Measurements from ENCODE around the gene ARHGEF3. TPM values are rescaled to one million over a fixed set of nuclear protein-coding genes. Genes with fewer than 3 reads are reported as not detected.

Gene ARHGEF3
- total RNA-seq, 2 experiments from 2014 or later = 81.2 to 88.2 TPM

- H3K4me3 Mint-ChIP-seq = no peak overlapping the region
- no peaks in the 10 kb centered on the region for H3K27me3 Mint-ChIP-seq
- no peak overlapping the region for H3K27ac Mint-ChIP-seq
- no peak for DNase-seq
- peaks cover 44% of the 10 kb centered on the region for H3K4me1 Mint-ChIP-seq
- H3K9me3 Mint-ChIP-seq = no peaks in the 10 kb centered on the region
- no peaks in the 10 kb centered on the region for H3K36me3 Mint-ChIP-seq
Measured at GRCh38 chr3:56811546-56812202, 9.9 kb upstream of the ARHGEF3 start.

- Mint-ChIP-seq H3K36me3 (no peaks in the 10 kb centered on the region), H3K4me1 (peaks cover 43% of the 10 kb centered on the region), H3K27me3 (no peaks in the 10 kb centered on the region), H3K27ac (no peak overlapping the region), H3K4me3 (no peak overlapping the region), H3K9me3 (no peaks in the 10 kb centered on the region)
- DNase-seq = no peak
Measured at GRCh38 chr3:56810577-56811545, 9.1 kb upstream of the ARHGEF3 start.

DNA sequence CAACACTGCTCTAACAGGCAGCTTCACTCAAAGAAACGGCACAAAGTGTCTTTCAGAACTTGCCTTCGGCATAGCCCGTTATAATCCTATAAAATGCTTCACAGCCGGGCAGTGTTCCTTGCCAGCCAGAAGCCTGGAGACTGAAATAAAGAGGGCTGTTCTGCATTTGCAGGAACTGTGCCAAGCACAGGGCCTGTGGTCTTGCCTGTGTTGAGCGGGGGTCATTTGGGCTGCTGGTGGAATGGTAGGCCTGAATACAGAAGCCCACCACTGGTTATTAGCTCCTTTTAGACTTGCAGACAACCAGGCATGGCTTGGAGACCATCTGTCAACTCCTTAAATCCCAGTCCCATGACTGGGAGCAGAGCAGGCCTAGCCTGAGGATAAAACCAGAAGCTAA is 4.7 kb upstream of the ARHGEF3 start:
- no peaks in the 10 kb centered on the region for H3K9me3 Mint-ChIP-seq
- H3K27ac Mint-ChIP-seq = no peak overlapping the region
- H3K4me1 Mint-ChIP-seq = peaks cover 16% of the 10 kb centered on the region
- no peaks in the 10 kb centered on the region for H3K27me3 Mint-ChIP-seq
- DNase-seq = no peak
- peaks cover under 1% of the 10 kb centered on the region for H3K36me3 Mint-ChIP-seq
- no peak overlapping the region for H3K4me3 Mint-ChIP-seq

GRCh38 chr3:56802790-56803189 is 1.0 kb upstream of the ARHGEF3 start:
- DNase-seq = no peak
- Mint-ChIP-seq H3K4me3 (no peak overlapping the region), H3K4me1 (peaks cover 27% of the 10 kb centered on the region), H3K36me3 (peaks cover 21% of the 10 kb centered on the region), H3K9me3 (no peaks in the 10 kb centered on the region), H3K27me3 (no peaks in the 10 kb centered on the region), H3K27ac (no peak overlapping the region)

DNA sequence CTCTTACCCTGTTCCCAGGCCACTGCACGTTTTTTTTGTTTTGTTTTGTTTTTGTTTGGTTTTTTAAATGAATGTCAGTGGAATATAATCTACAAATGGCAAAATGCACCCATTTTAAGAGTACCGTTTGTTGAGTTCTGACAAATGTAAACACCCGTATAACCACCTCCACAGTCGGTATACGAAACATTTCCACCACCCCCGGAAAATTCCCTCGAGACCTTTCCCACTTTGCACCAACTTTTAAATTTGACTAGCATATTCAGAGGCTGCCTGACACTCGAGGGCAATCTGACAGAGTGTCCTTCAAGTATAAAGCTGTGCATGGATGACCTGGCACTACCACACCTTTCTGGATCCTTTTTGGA is 613 bp upstream of the ARHGEF3 start:
- H3K36me3 Mint-ChIP-seq = peaks cover 22% of the 10 kb centered on the region
- peak overlapping the region; percentile 78 for H3K4me3 Mint-ChIP-seq
- H3K27ac Mint-ChIP-seq = peak overlapping the region; percentile 70
- no peaks in the 10 kb centered on the region for H3K27me3 Mint-ChIP-seq
- H3K9me3 Mint-ChIP-seq = no peaks in the 10 kb centered on the region
- no peak for DNase-seq
- peaks cover 29% of the 10 kb centered on the region for H3K4me1 Mint-ChIP-seq

- H3K27me3 Mint-ChIP-seq = no peaks in the 10 kb centered on the region
- H3K36me3 Mint-ChIP-seq = peaks cover 33% of the 10 kb centered on the region
- peak overlapping the region; percentile 91 for H3K27ac Mint-ChIP-seq
- no peaks in the 10 kb centered on the region for H3K9me3 Mint-ChIP-seq
- peak overlapping the region; percentile 92 for H3K4me3 Mint-ChIP-seq
- peaks cover 41% of the 10 kb centered on the region for H3K4me1 Mint-ChIP-seq
- peak; percentile 20 for DNase-seq
Measured at GRCh38 chr3:56800832-56801661, 702 bp downstream of the ARHGEF3 start.

GRCh38 chr3:56800130-56800831 is 1.5 kb downstream of the ARHGEF3 start:
- Mint-ChIP-seq H3K9me3 (no peaks in the 10 kb centered on the region), H3K27me3 (no peaks in the 10 kb centered on the region), H3K36me3 (peaks cover 41% of the 10 kb centered on the region), H3K4me1 (peaks cover 49% of the 10 kb centered on the region), H3K4me3 (peak overlapping the region; percentile 92), H3K27ac (peak overlapping the region; percentile 91)
- DNase-seq = peak; percentile 82

GRCh38 chr3:56799251-56799882 is 2.4 kb downstream of the ARHGEF3 start:
- Mint-ChIP-seq H3K27me3 (no peaks in the 10 kb centered on the region), H3K9me3 (no peaks in the 10 kb centered on the region), H3K36me3 (peaks cover 48% of the 10 kb centered on the region), H3K4me3 (peak overlapping the region; percentile 89), H3K27ac (peak overlapping the region; percentile 92), H3K4me1 (peaks cover 54% of the 10 kb centered on the region)
- DNase-seq = peak; percentile 10

- Mint-ChIP-seq H3K36me3 (peaks cover 68% of the 10 kb centered on the region), H3K27me3 (no peaks in the 10 kb centered on the region), H3K4me3 (peak overlapping the region; percentile 62), H3K4me1 (peaks cover 58% of the 10 kb centered on the region), H3K9me3 (peaks cover 4% of the 10 kb centered on the region), H3K27ac (peak overlapping the region; percentile 90)
- no peak for DNase-seq
Measured at GRCh38 chr3:56796996-56797395, 4.8 kb downstream of the ARHGEF3 start.

DNA sequence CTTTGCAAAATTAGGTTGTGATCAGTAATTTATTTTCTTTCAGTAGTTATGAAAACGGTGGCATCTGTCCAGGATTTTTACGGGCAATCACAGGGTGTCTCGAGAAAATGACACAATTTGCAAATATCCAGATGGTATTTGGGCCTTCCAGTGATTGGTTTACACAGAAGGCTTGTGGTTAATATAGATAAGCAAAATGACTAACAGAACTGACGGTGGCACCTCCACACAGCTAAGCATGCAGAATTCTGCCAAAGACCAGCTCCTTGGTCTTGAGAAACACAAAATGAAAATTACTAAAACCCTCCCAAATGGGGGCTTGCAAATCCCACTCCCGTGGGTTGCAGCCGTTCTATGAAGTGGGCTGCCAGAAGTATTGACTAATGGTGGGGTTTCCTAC is 5.5 kb downstream of the ARHGEF3 start:
- H3K4me1 Mint-ChIP-seq = peaks cover 66% of the 10 kb centered on the region
- no peak for DNase-seq
- H3K27me3 Mint-ChIP-seq = no peaks in the 10 kb centered on the region
- H3K27ac Mint-ChIP-seq = peak overlapping the region; percentile 90
- peaks cover 71% of the 10 kb centered on the region for H3K36me3 Mint-ChIP-seq
- peaks cover 4% of the 10 kb centered on the region for H3K9me3 Mint-ChIP-seq
- peak overlapping the region; percentile 54 for H3K4me3 Mint-ChIP-seq

- Mint-ChIP-seq H3K4me3 (peak overlapping the region; percentile 54), H3K9me3 (peaks cover 4% of the 10 kb centered on the region), H3K36me3 (peaks cover 71% of the 10 kb centered on the region), H3K27ac (peak overlapping the region; percentile 90), H3K4me1 (peaks cover 70% of the 10 kb centered on the region), H3K27me3 (no peaks in the 10 kb centered on the region)
- DNase-seq = no peak
Measured at GRCh38 chr3:56795829-56796185, 5.9 kb downstream of the ARHGEF3 start.

DNA sequence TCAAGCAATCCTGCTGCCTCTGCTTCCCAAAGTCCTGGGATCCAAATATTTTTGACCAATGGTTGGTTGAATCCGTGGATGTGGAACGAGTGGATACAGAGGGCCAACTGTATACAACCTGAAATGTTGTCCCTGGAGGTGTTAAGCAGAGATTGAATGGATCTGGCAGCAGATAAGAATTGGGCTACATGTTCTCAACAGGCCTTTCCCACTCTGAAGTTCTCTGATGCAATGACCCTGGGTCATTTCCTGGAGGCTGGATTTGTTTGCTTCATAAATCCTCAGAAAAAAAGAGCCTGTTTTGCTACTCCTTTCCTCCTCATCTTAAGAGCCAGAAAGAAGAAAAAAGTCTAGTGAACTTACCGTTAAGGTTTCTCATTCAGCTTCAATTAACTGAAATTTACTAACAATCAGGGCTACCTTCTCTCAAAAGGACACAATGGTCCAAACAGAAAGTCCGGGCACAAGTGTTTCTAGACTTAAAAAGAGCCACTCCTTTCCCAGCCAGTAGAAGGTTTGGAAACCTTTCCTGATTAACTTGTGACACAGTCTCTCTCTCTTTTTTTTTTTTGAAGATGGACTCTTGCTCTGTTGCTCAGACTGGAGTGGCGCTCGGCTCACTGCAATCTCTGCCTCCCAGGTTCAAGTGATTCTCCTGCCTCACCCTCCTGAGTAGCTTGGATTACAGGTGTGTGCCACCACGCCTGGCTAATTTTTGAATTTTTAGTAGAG is 6.5 kb downstream of the ARHGEF3 start:
- no peak for DNase-seq
- Mint-ChIP-seq H3K36me3 (peaks cover 70% of the 10 kb centered on the region), H3K4me1 (peaks cover 74% of the 10 kb centered on the region), H3K27ac (peak overlapping the region; percentile 90), H3K4me3 (peak overlapping the region; percentile 54), H3K9me3 (peaks cover 4% of the 10 kb centered on the region), H3K27me3 (no peaks in the 10 kb centered on the region)

- Mint-ChIP-seq H3K9me3 (peaks cover 4% of the 10 kb centered on the region), H3K4me3 (no peak overlapping the region), H3K27ac (peak overlapping the region; percentile 96), H3K27me3 (no peaks in the 10 kb centered on the region), H3K36me3 (peaks cover 69% of the 10 kb centered on the region), H3K4me1 (peaks cover 83% of the 10 kb centered on the region)
- DNase-seq = no peak
Measured at GRCh38 chr3:56792193-56792592, 9.6 kb downstream of the ARHGEF3 start.
